HG02970 (cell line): Measurements from ENCODE around the gene ASNSD1.
"Not testable (repeated sequence)": the region's sequence is repeated elsewhere in the genome, so short reads cannot be mapped to it uniquely, and the experiment has no call there.

ENCODE experiments used
- ATAC-seq: cut with Tn5 transposase; IDR thresholded peaks from one replicate; pipeline ENCODE4 v1.9.1; 2021; ENCODE audit warnings: mild to moderate bottlenecking, moderate library complexity, moderate number of reproducible peaks; ENCODE audit not compliant: unreplicated experiment, low FRiP score

ASNSD1 gene

GRCh38 chr2:189641590-189641989 is 19.7 kb upstream of the ASNSD1 start:
- ATAC-seq: no peak

GRCh38 chr2:189646521-189646920 is 14.7 kb upstream of the ASNSD1 start:
- no peak for ATAC-seq

- ATAC-seq: no peak
These were observed 12.3 kb upstream of the ASNSD1 start for GRCh38 chr2:189648846-189649509.

DNA sequence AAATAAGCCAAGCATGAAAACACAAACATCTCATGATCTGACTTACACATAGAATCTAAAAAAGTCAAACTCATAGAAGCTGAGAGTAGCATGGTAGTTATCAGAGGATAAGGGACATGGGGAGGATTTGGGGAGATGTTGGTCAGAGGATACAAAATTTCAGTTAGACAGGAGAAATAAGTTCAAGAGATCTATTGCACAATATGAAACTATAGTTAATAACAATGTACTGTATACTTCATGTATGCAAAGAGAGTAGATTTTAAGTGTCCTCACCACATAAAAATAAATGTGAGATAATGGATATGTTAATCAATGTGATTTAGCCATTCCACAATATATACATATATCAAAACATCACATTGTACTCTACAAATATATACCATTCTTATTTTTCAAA is 10.0 kb upstream of the ASNSD1 start:
- ATAC-seq: no peak

DNA sequence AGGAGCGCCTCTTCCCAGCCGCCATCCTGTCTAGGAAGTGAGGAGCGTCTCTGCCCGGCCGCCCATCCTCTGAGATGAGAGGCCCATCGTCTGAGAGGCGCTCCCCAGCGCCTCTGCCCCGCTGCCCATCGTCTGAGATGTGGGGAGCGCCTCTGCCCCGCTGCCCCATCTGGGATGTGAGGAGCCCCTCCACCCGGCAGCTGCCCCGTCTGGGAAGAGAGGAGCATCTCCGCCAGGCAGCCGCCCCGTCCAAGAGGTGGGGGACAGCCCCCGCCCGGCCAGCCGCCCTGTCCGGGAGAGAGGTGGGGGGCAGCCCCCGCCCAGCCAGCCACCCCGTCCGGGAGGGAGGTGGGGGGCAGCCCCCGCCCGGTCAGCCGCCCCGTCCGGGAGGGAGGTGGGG is 7.8 kb upstream of the ASNSD1 start:
- ATAC-seq: not testable (repeated sequence)

DNA sequence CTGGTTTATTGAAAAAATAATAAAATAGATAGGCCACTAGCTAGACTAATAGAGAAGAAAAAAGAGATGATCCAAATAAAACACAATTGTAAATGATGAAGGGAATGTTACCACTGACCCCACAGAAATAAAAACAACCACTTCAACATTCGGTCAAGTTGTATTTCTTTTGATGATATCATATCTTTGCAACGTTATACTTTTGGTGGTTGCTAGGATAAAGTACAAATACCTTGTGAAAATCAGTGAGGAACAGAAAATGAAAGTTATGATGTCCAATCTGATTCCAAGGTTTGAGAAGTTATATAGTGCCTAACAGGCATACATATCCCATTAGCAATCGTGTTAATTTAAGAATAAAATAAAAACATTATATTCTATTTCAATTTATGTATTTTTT is 6.6 kb upstream of the ASNSD1 start:
- no peak for ATAC-seq

DNA sequence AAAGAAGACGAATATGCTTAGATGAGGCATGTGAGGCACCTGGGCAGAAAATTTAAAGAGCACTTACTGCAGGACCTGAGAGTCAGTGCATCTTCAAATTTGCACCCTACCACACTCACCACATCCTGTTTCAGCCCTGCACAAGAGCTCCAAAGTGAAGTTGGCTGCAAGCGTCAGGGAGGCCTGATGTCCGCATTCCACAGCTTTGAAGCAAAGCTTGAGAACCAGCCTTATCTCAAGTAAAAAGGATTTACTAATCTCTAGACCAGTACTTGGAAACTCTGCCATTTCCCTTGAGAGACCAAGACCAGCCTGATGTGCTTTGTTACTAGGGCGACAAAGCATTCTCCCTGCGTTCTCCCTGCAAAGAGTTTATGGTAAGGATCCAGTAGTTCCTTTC is 3.4 kb upstream of the ASNSD1 start:
- ATAC-seq: no peak

- no peak for ATAC-seq
These were observed 2.7 kb upstream of the ASNSD1 start for GRCh38 chr2:189658306-189659212.

GRCh38 chr2:189659734-189660133 is 1.5 kb upstream of the ASNSD1 start:
- no peak for ATAC-seq

DNA sequence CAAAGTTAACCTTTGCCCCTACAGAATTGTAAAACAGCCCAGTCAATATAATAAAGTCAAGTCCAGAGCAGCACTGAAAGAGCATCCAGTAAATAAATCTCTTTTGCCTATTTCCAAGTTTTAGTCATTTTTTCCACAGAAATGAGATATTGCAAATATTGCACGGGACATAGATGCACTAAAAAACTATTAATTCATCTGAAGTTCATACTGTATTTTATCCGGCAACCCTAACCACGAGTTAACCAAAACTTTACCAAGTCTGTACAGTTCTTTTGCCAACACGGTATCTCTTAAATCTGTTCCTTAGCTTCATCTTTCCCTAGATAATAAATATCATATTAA is 484 bp upstream of the ASNSD1 start:
- ATAC-seq: no peak

GRCh38 chr2:189661957-189662321 is 680 bp downstream of the ASNSD1 start:
- no peak for ATAC-seq

GRCh38 chr2:189662669-189663226 is 1.5 kb downstream of the ASNSD1 start:
- ATAC-seq: no peak

DNA sequence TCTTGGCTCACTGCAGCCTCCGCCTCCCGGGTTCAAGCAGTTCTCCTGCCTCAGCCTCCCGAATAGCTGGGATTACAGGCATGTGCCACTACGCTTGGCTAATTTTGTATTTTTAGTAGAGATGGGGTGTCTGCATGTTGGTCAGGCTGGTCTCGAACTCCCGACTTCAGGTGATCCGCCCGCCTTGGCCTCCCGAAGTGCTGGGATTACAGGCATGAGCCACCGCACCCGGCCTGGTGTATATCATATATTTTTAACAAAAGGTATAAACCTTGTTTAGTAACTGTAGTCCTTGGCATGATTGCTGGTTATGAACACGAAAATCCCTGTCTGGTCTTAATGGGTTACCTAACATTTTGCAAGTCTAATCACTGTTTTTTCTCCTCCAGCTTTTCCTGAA is 2.1 kb downstream of the ASNSD1 start:
- ATAC-seq: not testable (repeated sequence)

DNA sequence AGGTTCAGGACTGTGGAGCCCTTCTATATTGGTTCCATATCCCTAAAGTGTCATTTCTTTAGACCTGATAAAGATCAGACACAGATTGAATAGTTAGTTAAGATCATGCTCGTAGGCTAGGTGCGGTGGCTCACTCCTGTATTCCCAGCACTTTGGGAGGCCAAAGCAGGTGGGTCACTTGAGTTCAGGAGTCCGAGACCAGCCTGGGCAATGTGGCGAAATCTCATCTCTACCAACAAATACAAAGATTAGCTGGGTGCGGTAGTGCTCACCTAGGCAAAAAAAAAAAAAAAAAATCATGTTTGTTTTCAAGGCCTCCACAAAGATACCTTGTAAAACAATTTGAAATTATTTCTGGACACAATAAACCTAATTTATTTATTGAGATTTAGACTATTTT is 8.7 kb downstream of the ASNSD1 start:
- ATAC-seq: no peak

GRCh38 chr2:189673661-189674373 is 12.6 kb downstream of the ASNSD1 start:
- peak; percentile 9 for ATAC-seq

DNA sequence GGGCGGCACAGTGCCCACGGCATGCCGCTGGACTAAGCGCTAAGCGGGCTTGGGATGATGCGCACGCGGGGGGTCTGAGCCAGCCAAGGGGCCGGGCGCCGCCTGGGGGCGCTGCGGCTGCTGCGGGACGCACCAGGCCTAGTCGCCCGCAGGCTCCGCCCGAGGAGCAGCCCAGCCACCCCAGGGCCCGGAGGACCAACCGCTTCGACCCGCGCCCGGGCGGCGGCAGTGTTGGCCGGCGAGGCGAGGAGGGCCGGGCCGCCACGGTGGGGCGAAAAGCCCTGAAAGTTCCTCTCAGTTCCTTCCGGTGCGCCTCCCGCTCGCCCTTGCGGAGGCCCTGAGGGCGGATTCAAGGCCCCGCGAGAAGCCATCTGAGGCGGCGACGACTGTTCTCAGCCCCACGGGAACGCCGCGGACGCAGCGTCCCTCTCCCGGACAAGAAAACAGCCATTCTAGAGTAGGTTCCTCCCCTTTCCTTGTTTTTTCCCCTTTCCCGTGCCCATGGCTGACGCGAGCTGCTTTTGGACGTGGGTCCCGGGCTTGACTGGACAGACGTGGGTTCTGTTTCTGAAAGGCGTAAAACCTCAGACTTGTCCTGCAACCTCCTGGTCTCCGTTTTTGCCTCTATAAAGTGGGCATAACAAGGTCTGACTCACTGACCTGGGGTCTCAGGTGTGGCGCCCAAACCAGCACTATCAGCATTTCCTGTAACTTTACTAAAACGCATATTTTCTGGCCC is 13.3 kb downstream of the ASNSD1 start, which contains the start of gene ANKAR:
Gene ANKAR (plus strand): TSS at position 297 of the 739 bp plus-strand sequence. CDS start 1,821 bp downstream, outside the sequence.
- peak; percentile 99 for ATAC-seq

DNA sequence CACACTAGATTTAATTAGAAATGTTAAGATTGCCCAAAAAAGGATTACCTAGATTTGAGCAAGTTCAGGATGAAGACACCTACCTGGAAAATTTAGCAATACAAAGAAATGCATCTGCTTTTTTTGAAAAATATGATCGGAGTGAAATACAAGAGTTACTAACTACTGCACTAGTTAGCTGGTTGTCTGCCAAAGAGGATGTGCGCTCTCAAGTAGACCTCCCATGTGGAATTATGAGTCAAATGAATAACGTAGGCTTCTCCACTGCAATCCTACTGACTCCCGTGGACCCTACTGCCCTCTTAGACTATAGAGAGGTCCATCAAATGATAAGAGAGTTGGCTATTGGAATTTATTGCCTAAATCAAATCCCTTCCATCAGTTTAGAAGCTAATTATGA is 15.2 kb downstream of the ASNSD1 start:
- ATAC-seq: no peak

DNA sequence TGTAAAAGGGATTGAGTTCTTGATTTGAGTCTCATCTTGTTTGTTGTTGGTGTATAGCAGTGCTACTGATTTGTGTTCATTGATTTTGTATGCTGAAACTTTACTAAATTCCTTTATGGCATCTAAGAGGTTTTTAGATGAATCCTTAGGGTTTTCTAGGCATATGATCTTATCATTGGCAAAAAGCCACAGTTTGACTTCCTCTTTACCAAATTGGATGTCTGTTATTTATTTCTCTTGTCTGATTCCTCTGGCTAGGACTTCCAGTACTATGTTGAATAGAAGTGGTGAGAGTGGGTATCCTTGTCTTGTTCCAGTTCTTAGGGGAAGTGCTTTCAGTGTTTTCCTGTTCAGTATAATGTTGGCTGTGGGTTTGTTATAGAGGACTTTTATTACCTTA is 18.0 kb downstream of the ASNSD1 start:
- no peak for ATAC-seq

- no peak for ATAC-seq
These were observed 19.9 kb downstream of the ASNSD1 start for GRCh38 chr2:189681203-189681602.

GRCh38 chr2:189681903-189682302 is 20.6 kb downstream of the ASNSD1 start:
- ATAC-seq: no peak
